ENCODE results near the gene GJB2. TPM values are rescaled to one million over a fixed set of nuclear protein-coding genes. Genes with fewer than 3 reads are reported as not detected.
A peak's percentile ranks its signal among the peaks of the same experiment; 100 is the strongest.

Gene GJB2
- total RNA-seq, 2 donors from 2014 or later: 42.5 to 84.4 TPM

DNA sequence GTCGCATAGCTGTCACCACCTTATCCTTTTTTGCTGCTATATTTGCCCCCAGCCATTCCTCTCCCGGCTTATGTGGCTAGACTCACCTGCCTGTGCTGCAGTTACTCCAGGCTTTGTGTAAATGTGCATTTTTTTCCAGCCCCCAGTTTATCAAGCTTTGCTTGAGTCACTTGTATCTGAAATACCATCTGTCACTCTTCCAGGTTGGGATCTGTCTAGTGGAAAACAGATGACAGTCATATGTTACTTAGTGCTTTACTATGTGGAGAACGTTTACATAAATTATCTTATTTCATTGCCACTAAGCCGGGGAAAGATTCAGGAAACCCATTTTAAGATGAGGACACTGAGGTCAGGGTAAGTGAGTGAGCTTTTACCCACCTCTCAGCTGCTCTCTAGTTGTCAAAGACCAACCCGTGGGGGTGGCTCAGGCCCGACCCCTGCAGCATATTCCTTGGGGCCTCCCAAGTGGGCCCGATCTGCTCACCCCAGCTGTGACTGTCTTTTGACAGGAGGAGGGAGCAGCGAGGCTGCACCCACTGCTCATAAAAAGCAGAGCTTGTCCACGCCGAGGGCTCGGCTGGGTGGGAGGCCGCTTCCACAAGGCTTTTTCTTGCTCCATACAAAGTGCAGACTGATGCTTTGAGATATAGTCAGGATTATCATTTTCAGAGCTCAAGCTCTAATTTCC, 7.2 kb downstream of the GJB2 start:
- no peak for ATAC-seq (replicated peaks)
- H3K36me3 Mint-ChIP-seq (ENCODE audit: low read depth): no peaks in the 10 kb centered on the region
- H3K4me1 Mint-ChIP-seq: no peaks in the 10 kb centered on the region

GRCh38 chr13:20182231-20182846, 10.4 kb downstream of the GJB2 start:
- H3K9me3 Mint-ChIP-seq: no peaks in the 10 kb centered on the region
- no peak overlapping the region for H3K27ac Mint-ChIP-seq
- no peak overlapping the region for H3K4me3 Mint-ChIP-seq
- H3K36me3 Mint-ChIP-seq (ENCODE audit: low read depth): no peaks in the 10 kb centered on the region
- H3K27me3 Mint-ChIP-seq: peaks cover 35% of the 10 kb centered on the region
- H3K4me1 Mint-ChIP-seq: peaks cover 4% of the 10 kb centered on the region
- peak; percentile 88 for ATAC-seq (replicated peaks)

More for the DNA sequence above, 7.2 kb downstream of the GJB2 start:
- Mint-ChIP-seq H3K27me3 (peaks cover 10% of the 10 kb centered on the region), H3K9me3 (no peaks in the 10 kb centered on the region), H3K4me3 (no peak overlapping the region), H3K27ac (no peak overlapping the region)

- no peak for ATAC-seq (replicated peaks)
- no peaks in the 10 kb centered on the region for H3K9me3 Mint-ChIP-seq
- no peak overlapping the region for H3K27ac Mint-ChIP-seq
- H3K4me3 Mint-ChIP-seq: no peak overlapping the region
- H3K27me3 Mint-ChIP-seq: peaks cover 43% of the 10 kb centered on the region
- H3K36me3 Mint-ChIP-seq (ENCODE audit: low read depth): no peaks in the 10 kb centered on the region
- H3K4me1 Mint-ChIP-seq: peaks cover 4% of the 10 kb centered on the region
Measured at GRCh38 chr13:20181188-20181587, 11.6 kb downstream of the GJB2 start.

- Mint-ChIP-seq H3K9me3 (no peaks in the 10 kb centered on the region), H3K27ac (no peak overlapping the region), H3K36me3 (ENCODE audit: low read depth) (no peaks in the 10 kb centered on the region), H3K27me3 (peaks cover 54% of the 10 kb centered on the region), H3K4me3 (no peak overlapping the region), H3K4me1 (peaks cover 23% of the 10 kb centered on the region)
- no peak for ATAC-seq (replicated peaks)
Measured at GRCh38 chr13:20178156-20178555, 14.6 kb downstream of the GJB2 start.

DNA sequence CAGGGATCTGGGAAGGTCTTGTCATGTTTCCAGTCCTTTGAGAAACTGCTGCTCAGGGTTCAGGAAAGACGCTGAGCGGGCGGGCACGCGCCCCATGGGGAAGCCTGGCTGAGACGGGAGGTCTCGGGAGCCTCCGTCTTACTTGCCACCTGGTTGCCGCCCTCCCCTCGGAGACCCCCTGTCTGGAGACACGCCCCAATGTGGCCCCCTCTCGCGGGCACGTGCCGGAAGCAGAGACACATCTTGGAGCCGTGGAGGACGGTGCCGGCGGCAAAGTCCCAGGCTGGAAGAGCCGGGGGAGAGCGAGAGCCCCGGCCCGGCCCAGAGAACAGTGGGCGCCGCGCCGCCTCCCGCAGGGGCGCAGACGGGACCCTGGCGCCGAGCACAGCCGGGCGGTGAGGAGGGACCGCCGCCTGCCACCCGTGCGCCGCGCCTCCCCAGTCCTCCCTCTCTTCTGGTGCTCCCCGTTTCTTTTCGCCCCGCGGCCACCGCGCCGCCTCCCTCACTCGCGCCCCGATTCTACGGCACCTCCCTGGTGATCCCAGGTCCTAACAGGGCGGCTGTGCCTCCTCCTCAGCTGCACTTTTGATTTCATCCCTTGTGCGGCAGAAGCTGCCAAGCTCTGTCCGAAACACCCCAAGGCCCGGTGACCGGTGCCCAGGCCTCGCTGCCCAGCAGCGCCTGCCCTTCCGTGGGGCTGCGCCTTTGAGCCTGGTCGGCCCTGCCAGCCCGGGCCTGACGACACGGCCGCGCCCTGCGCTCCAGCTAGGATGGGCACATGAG, 15.5 kb downstream of the GJB2 start:
- Mint-ChIP-seq H3K9me3 (no peaks in the 10 kb centered on the region), H3K27me3 (peaks cover 59% of the 10 kb centered on the region), H3K36me3 (ENCODE audit: low read depth) (no peaks in the 10 kb centered on the region), H3K4me1 (peaks cover 25% of the 10 kb centered on the region), H3K27ac (no peak overlapping the region), H3K4me3 (no peak overlapping the region)
- ATAC-seq (replicated peaks): no peak

- ATAC-seq (replicated peaks): no peak
- H3K27ac Mint-ChIP-seq: no peak overlapping the region
- H3K4me1 Mint-ChIP-seq: peaks cover 25% of the 10 kb centered on the region
- H3K9me3 Mint-ChIP-seq: no peaks in the 10 kb centered on the region
- no peaks in the 10 kb centered on the region for H3K36me3 Mint-ChIP-seq (ENCODE audit: low read depth)
- H3K4me3 Mint-ChIP-seq: no peak overlapping the region
- H3K27me3 Mint-ChIP-seq: peaks cover 64% of the 10 kb centered on the region
Measured at GRCh38 chr13:20175907-20176652, 16.7 kb downstream of the GJB2 start.

DNA sequence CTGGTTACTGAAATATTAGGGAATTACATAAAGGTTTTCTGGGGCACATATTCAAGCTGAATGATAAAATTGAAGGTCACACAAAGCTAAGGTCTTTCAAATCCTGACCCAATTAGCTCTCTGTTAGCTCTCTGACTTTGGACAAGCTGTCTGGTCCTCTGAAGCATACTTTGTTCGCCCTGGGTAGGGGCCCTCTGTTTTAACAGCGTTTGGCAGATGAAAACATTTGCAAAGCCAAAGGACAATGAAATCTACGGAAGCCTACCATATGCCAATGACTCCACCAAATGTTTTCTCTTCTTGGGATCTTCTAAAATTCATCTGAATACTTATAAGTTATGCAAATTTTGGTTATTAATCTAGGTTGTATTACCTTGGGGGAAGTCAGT, 17.3 kb downstream of the GJB2 start:
- Mint-ChIP-seq H3K4me1 (peaks cover 25% of the 10 kb centered on the region), H3K27me3 (peaks cover 62% of the 10 kb centered on the region), H3K27ac (no peak overlapping the region), H3K36me3 (ENCODE audit: low read depth) (no peaks in the 10 kb centered on the region), H3K4me3 (peak overlapping the region; percentile 58), H3K9me3 (no peaks in the 10 kb centered on the region)
- ATAC-seq (replicated peaks): no peak

DNA sequence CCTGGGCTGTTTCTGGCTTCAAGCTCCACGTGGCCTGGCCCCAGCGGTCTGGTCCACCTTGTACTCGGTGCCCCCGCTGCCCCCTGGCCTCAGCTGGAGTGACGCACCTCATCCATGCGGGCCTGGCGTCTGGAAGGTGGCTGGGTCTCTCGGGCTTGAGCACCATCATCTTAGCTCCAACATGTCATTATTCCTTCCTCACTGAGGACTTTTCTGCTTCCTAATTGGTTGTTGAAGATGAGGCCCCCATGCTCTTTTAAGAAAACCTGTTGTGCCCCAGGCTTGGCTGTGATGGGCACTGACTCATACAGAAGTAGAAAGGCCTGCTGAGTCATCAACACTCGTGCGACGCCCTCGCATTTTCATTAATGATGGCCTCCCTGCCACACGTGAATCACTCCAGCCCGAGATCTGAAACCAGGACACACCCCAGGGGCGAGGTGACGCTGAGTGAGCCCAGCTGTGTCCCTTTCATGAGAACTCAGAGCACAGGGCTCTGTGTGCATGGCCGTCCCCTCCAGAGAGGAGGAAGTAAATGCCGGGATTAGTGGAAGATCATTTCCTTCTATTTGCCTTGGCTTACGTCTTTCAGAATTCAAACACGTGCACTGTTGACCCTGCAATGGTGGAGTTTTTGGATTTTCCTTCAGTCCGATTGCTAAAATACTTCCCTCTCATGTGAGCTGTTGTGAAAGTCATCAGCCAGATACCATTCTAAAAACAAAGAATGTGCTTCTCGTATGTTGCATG, 17.9 kb downstream of the GJB2 start:
- Mint-ChIP-seq H3K27ac (no peak overlapping the region), H3K4me3 (peak overlapping the region; percentile 58), H3K36me3 (ENCODE audit: low read depth) (no peaks in the 10 kb centered on the region), H3K27me3 (peaks cover 64% of the 10 kb centered on the region), H3K9me3 (no peaks in the 10 kb centered on the region), H3K4me1 (peaks cover 25% of the 10 kb centered on the region)
- peak; percentile 94 for ATAC-seq (replicated peaks)

GRCh38 chr13:20173116-20173746, 19.5 kb downstream of the GJB2 start:
- Mint-ChIP-seq H3K27me3 (peaks cover 55% of the 10 kb centered on the region), H3K36me3 (ENCODE audit: low read depth) (no peaks in the 10 kb centered on the region), H3K9me3 (no peaks in the 10 kb centered on the region), H3K27ac (peak overlapping the region; percentile 28), H3K4me1 (peaks cover 29% of the 10 kb centered on the region), H3K4me3 (peak overlapping the region; percentile 58)
- peak; percentile 34 for ATAC-seq (replicated peaks)

GRCh38 chr13:20171364-20171763, 21.4 kb downstream of the GJB2 start:
- Mint-ChIP-seq H3K27ac (no peak overlapping the region), H3K4me3 (no peak overlapping the region), H3K9me3 (no peaks in the 10 kb centered on the region), H3K27me3 (peaks cover 50% of the 10 kb centered on the region), H3K36me3 (ENCODE audit: low read depth) (no peaks in the 10 kb centered on the region), H3K4me1 (peaks cover 25% of the 10 kb centered on the region)
- no peak for ATAC-seq (replicated peaks)

DNA sequence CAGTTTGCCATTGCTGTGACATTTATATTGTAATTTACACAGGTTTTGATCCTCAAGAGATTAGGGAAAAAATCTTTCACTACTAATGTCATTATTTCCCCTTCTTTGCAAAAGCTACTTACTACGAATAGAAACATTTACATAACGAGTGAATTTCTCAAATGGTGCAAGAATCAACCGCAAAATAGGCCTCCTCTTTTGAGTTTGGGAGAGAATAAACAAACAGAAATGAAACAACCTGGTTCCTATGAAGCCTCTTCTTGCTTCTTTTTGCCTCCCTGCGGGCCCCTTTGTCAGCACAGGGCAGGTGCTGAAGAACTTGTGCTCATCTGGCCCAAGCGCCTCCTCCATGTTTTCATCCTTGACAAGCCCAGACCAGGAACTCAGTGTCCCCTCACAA, 21.8 kb downstream of the GJB2 start:
- ATAC-seq (replicated peaks): no peak
- H3K36me3 Mint-ChIP-seq (ENCODE audit: low read depth): no peaks in the 10 kb centered on the region
- no peak overlapping the region for H3K4me3 Mint-ChIP-seq
- no peaks in the 10 kb centered on the region for H3K9me3 Mint-ChIP-seq
- H3K4me1 Mint-ChIP-seq: peaks cover 25% of the 10 kb centered on the region
- no peak overlapping the region for H3K27ac Mint-ChIP-seq
- H3K27me3 Mint-ChIP-seq: peaks cover 49% of the 10 kb centered on the region

DNA sequence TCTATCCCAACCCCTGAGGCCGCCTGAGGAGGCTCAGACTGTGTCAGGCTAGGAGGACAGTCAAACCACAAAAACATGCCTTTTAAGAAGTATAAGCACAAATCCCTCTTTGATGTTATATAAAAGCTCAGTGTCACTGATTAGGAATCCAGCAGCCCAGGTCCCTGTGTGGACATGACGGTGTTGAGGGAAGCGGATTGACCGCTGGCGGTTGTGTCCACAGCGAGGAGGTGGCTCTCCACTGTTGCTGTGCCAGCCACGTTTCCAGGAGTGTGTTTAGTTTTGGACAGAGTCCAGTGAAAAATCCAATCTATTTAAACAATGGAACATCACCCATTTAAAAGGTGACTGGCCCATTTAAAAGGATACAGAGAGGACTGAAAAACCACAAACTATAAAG, 24.3 kb downstream of the GJB2 start:
- Mint-ChIP-seq H3K36me3 (ENCODE audit: low read depth) (no peaks in the 10 kb centered on the region), H3K9me3 (no peaks in the 10 kb centered on the region), H3K4me3 (no peak overlapping the region), H3K27me3 (peaks cover 50% of the 10 kb centered on the region), H3K4me1 (peaks cover 9% of the 10 kb centered on the region), H3K27ac (no peak overlapping the region)
- ATAC-seq (replicated peaks): no peak

GRCh38 chr13:20165417-20166257, 27.1 kb downstream of the GJB2 start:
- no peak for ATAC-seq (replicated peaks)
- peaks cover 5% of the 10 kb centered on the region for H3K4me1 Mint-ChIP-seq
- no peaks in the 10 kb centered on the region for H3K36me3 Mint-ChIP-seq (ENCODE audit: low read depth)
- peaks cover 43% of the 10 kb centered on the region for H3K27me3 Mint-ChIP-seq
- no peaks in the 10 kb centered on the region for H3K9me3 Mint-ChIP-seq
- no peak overlapping the region for H3K4me3 Mint-ChIP-seq
- H3K27ac Mint-ChIP-seq: no peak overlapping the region
